K562 (cell line): ENCODE measurements around the gene PSMD13. TPM values are rescaled to one million over a fixed set of nuclear protein-coding genes. Genes with fewer than 3 reads are reported as not detected.

Source experiments
- ATAC-seq: fragments of 200-7000 bp; cut with Tn5 transposase; 3 replicates; pipeline ENCODE4 v1.9.1; 2020; ENCODE audit warnings: moderate library complexity
- BruUV-seq: library from RNA; stranded (reverse); fragments of 400-500 nt; replicated peaks from 2 replicates; lab custom pipeline; 2021; lab: Mats Ljungman, UMichigan
- CTCF ChIA-PET: fragments of 300-600 bp; formaldehyde crosslinking; extraction: SDS; loops from one replicate; lab custom pipeline; 2021; ENCODE audit warnings: low intra/inter-chr PET ratio; lab: Yijun Ruan, JAX
- POLR2A ChIA-PET: fragments of 300-600, 350-650 bp; sonication (Branson Sonifier 250); formaldehyde crosslinking; extraction: SDS; loops from one replicate; lab custom pipeline; 2021; ENCODE audit warnings: antibody characterized with exemption, inconsistent platforms; lab: Yijun Ruan, JAX
- DNase-seq, 4 experiments: peaks; one replicate each; pipeline versions ENCODE4 v3.0.0 to v3.0.0-alpha.2; 2011 to 2018; ENCODE audit warnings: low spot score in 3 of 4, mixed read lengths in 3 of 4; ENCODE audit errors: extremely low read depth in 1 of 4
- FAIRE-seq: peaks from 2 replicates; lab custom pipeline; 2011; peaks lifted over from hg19 to GRCh38; lab: Jason Lieb, UNC
- H2AFZ ChIP-seq: 2 replicates; pipeline ENCODE4 v1.6.0; 2011; ENCODE audit warnings: low read depth, low read length, control low read depth, inconsistent platforms
- H3K27ac ChIP-seq: fragments of 200-600 bp; 3 replicates; pipeline ENCODE4 v1.8.0; 2011; ENCODE audit warnings: low read depth, mild to moderate bottlenecking, control low read depth, inconsistent platforms, low read length, moderate library complexity, mixed read lengths; ENCODE audit errors: extremely low read depth
- H3K27me3 ChIP-seq, 2 experiments: fragments of 300-600 bp in 1 of 2; 2 replicates in 1 of 2; 3 replicates in 1 of 2; pipeline versions ENCODE4 v1.6.0 to v1.8.0; 2011; ENCODE audit warnings: inconsistent platforms in 2 of 2, low read length in 2 of 2, mild to moderate bottlenecking in 1 of 2, mixed read lengths in 1 of 2, moderate library complexity in 1 of 2; ENCODE audit not compliant: control insufficient read depth in 2 of 2, insufficient read depth in 2 of 2
- H3K36me3 ChIP-seq: fragments of 300-600 bp; 3 replicates; pipeline ENCODE4 v1.8.0; 2011; ENCODE audit warnings: mild to moderate bottlenecking, low read length, inconsistent platforms; ENCODE audit not compliant: control insufficient read depth, insufficient read depth
- H3K4me1 ChIP-seq, 2 experiments: fragments of 200-600 bp in 1 of 2; replicated peaks in 1 of 2; 2 replicates in 1 of 2; 3 replicates in 1 of 2; pipeline versions ENCODE4 v1.5.1 to v1.8.0; 2011; ENCODE audit warnings: inconsistent platforms in 2 of 2, low read length in 2 of 2, mild to moderate bottlenecking in 1 of 2, mixed read lengths in 1 of 2, moderate library complexity in 1 of 2; ENCODE audit not compliant: control insufficient read depth in 2 of 2, insufficient read depth in 2 of 2
- H3K4me2 ChIP-seq: 2 replicates; pipeline ENCODE4 v1.6.1; 2011; ENCODE audit warnings: low read length, control low read depth, inconsistent platforms, mixed read lengths; ENCODE audit not compliant: insufficient read depth
- H3K4me3 ChIP-seq: fragments of 200-600 bp; sonication (generic), shearing (Covaris generic); 2 replicates; pipeline ENCODE4 v1.5.1; 2016; ENCODE audit warnings: control low read depth, inconsistent platforms
- H3K79me2 ChIP-seq: fragments of 200-600 bp; 3 replicates; pipeline ENCODE4 v1.8.0; 2011; ENCODE audit warnings: low read length, inconsistent platforms; ENCODE audit not compliant: control insufficient read depth, insufficient read depth
- H3K9ac ChIP-seq, 2 experiments: 2 replicates each; pipeline versions ENCODE4 v1.6.0 to v1.6.1; 2011; ENCODE audit warnings: low read depth in 2 of 2, low read length in 2 of 2, control low read depth in 1 of 2, inconsistent platforms in 1 of 2, mild to moderate bottlenecking in 1 of 2, mixed read lengths in 1 of 2; ENCODE audit not compliant: insufficient read depth in 1 of 2
- H3K9me1 ChIP-seq: one replicate; pipeline ENCODE4 v1.6.0; 2011; ENCODE audit warnings: inconsistent platforms, mild to moderate bottlenecking, low read length, moderate library complexity; ENCODE audit not compliant: control insufficient read depth, insufficient read depth
- H3K9me3 ChIP-seq: replicated peaks from 2 replicates; pipeline ENCODE4 v1.5.1; 2011; ENCODE audit warnings: low read depth, low read length, inconsistent platforms; ENCODE audit not compliant: control insufficient read depth, insufficient read depth
- H4K20me1 ChIP-seq: replicated peaks from 2 replicates; pipeline ENCODE4 v1.6.1; 2011; ENCODE audit warnings: low read length, inconsistent platforms, mixed read lengths; ENCODE audit not compliant: control insufficient read depth, insufficient read depth
- BHLHE40 ChIP-seq: IDR thresholded peaks from 2 replicates; pipeline ENCODE4 v1.6.1; 2011; ENCODE audit warnings: low read length, improper control_type of control experiment
- CAMTA2 ChIP-seq: fragments of 250-450 bp; sonication (Bioruptor Pico); conservative IDR thresholded peaks from 2 replicates; pipeline ENCODE4 v1.5.1; 2022
- CCNT2 ChIP-seq: IDR thresholded peaks from 2 replicates; pipeline ENCODE4 v1.6.1; 2011; ENCODE audit warnings: borderline replicate concordance, low read depth, mild to moderate bottlenecking, moderate library complexity, mixed read lengths, low read length; ENCODE audit not compliant: insufficient read length; ENCODE audit errors: extremely low read depth
- FOXJ3 ChIP-seq: sonication (generic); formaldehyde crosslinking; IDR thresholded peaks from 2 replicates; pipeline ENCODE4 v1.4.0; 2020; ENCODE audit warnings: mild to moderate bottlenecking, missing genetic modification reagents
- GTF2F1 ChIP-seq: IDR thresholded peaks from 2 replicates; pipeline ENCODE4 v1.6.1; 2011; ENCODE audit warnings: low read depth, low read length, improper control_type of control experiment
- KHSRP ChIP-seq: fragments of 450-650 bp; IDR thresholded peaks from 2 replicates; pipeline ENCODE4 v1.6.1; 2017
- PKNOX1 ChIP-seq: fragments of 450-650 bp; IDR thresholded peaks from 2 replicates; pipeline ENCODE4 v1.6.1; 2016
- RBM39 ChIP-seq: fragments of 200-400 bp; formaldehyde crosslinking; optimal IDR thresholded peaks from 2 replicates; pipeline ENCODE3; 2018; ENCODE audit warnings: low read depth, low read length
- RNF2 ChIP-seq: sonication (generic); IDR thresholded peaks from 2 replicates; pipeline ENCODE4 v1.6.1; 2016
- SIRT6 ChIP-seq: IDR thresholded peaks from one replicate; pipeline ENCODE4 v1.6.1; 2012; ENCODE audit warnings: low read depth, mild to moderate bottlenecking, control low read depth, inconsistent platforms, low read length, moderate library complexity
- SMARCA4 ChIP-seq: fragments of 450-650 bp; IDR thresholded peaks from 2 replicates; pipeline ENCODE4 v1.6.1; 2016
- TOE1 ChIP-seq, 2 experiments: fragments of 450-650 bp in 1 of 2; sonication (generic) in 1 of 2; formaldehyde crosslinking in 1 of 2; IDR thresholded peaks; 2 replicates each; pipeline versions ENCODE4 v1.7.1 to v1.8.0; 2016 to 2022; ENCODE audit warnings: borderline replicate concordance in 2 of 2, mild to moderate bottlenecking in 2 of 2, antibody characterized with exemption in 1 of 2, inconsistent platforms in 1 of 2, low read depth in 1 of 2, missing genetic modification reagents in 1 of 2, moderate library complexity in 1 of 2
- ZC3H8 ChIP-seq: fragments of 450-650 bp; IDR thresholded peaks from 2 replicates; pipeline ENCODE4 v1.6.1; 2017
- ZNF586 ChIP-seq: fragments of 450-650 bp; formaldehyde crosslinking; conservative IDR thresholded peaks from 2 replicates; pipeline ENCODE4 v1.4.0; 2020; ENCODE audit warnings: mild to moderate bottlenecking, moderate library complexity
- WGBS: fragments of 100-300 bp; shearing (Covaris generic); methylation state at CpG from one replicate; pipeline ENCODE4 v1.1.6; 2016; ENCODE audit warnings: low coverage, mixed read lengths; ENCODE audit not compliant: insufficient coverage; ENCODE audit errors: missing lambda C conversion rate; 5-methylcytosine and 5-hydroxymethylcytosine counted together
- in situ Hi-C: fragments of 300-500 bp; cut with MboI; formaldehyde crosslinking; loops from 4 replicates; pipeline ENCODE4 v1.15.0; 2018; ENCODE audit warnings: inconsistent platforms, mixed read lengths
- intact Hi-C: fragments of 100-400 bp; cut with micrococcal nuclease; formaldehyde crosslinking; loops from 2 replicates; pipeline ENCODE4 v1.14.2; 2022
- polyA plus RNA-seq, 8 experiments: library from polyadenylated mRNA; depleted of rRNA in 4 of 8; stranded (reverse) in 5 of 8; unstranded in 3 of 8; fragments of >200 nt; fragmentation: Nextera tagmentation in 2 of 8; fragmentation: Illumina TruSeq in 1 of 8; extraction: Ambion mirVana in 2 of 8; extraction: Trizol in 1 of 8; gene quantifications; 2 replicates each; pipeline versions ENCODE4 v1.2.1 to v1.2.3, GENCODE V29; 2011 to 2014; ENCODE audit warnings: inconsistent platforms in 1 of 8, missing spikeins in 1 of 8
- total RNA-seq, 7 experiments: library from RNA; depleted of rRNA in 6 of 7; stranded (reverse); fragments of >200 nt in 6 of 7; fragmentation: Illumina TruSeq in 2 of 7; extraction: Trizol in 2 of 7; gene quantifications; 2 replicates each; pipeline versions ENCODE4 v1.2.1 to v1.2.3, GENCODE V29; 2011 to 2021; ENCODE audit warnings: low replicate concordance in 1 of 7

Gene PSMD13
- total and polyA plus RNA-seq, 9 of the 15 experiments (the other 6 are each of a cell fraction or from before 2014, with no cell fraction given), result 185 to 383 (median 267) TPM

GRCh38 chr11:282630-283360 is 46.0 kb downstream of the PSMD13 start:
- no peaks in the 10 kb centered on the region for H3K9me1 ChIP-seq
- FAIRE-seq (no peak), ATAC-seq (no peak), DNase-seq (no peak)
- ChIA-PET CTCF (no interaction called here), POLR2A (interaction anchor here (1.0 to 1.4 kb wide), 5 partner anchors 10 to 76 kb away, joined by 3 to 5 read pairs (median 3); partner anchors contain the start of genes BET1L and RIC8A)
- peaks cover 3% of the 10 kb centered on the region; the same call in 1 of the 3 replicates for H3K36me3 ChIP-seq
- TF ChIP-seq SMARCA4 (no peak), BHLHE40 (peak; percentile 45; the same call in 1 of the 2 replicates)
- H3K4me3 ChIP-seq, result no peak overlapping the region
- H3K4me2 ChIP-seq, result no peak overlapping the region
- H3K27me3 ChIP-seq, result no peaks in the 10 kb centered on the region
- no TSS peak for BruUV-seq
- no peaks in the 10 kb centered on the region; the same call in 1 of the 2 replicates for H3K9me3 ChIP-seq
- H2AFZ ChIP-seq, result no peak overlapping the region
- H3K4me1 ChIP-seq, result peaks cover 19 to 71% of the 10 kb centered on the region in 2 experiments
- intact Hi-C loops, result no loop called here
- WGBS, result 54% methylated on average over 11 of the region's 13 CpGs
- no peaks in the 10 kb centered on the region for H4K20me1 ChIP-seq
- 0 out of 3 replicates have a peak overlapping the region, but pooled peaks have one; percentile 36 for H3K27ac ChIP-seq
- peak overlapping the region in 1 of 2 experiments; percentile 75; a peak in 2 of 4 replicates for H3K9ac ChIP-seq
- in situ Hi-C loops, result no loop called here
- peaks cover 9% of the 10 kb centered on the region for H3K79me2 ChIP-seq

GRCh38 chr11:283405-284104 is 46.8 kb downstream of the PSMD13 start:
- ChIA-PET CTCF (no interaction called here), POLR2A (interaction anchor here (0.6 to 1.4 kb wide), 5 partner anchors 11 to 77 kb away, joined by 3 to 5 read pairs (median 3); partner anchors contain the start of genes BET1L and RIC8A)
- peaks cover 13 to 71% of the 10 kb centered on the region in 2 experiments; a peak in 4 of 5 replicates for H3K4me1 ChIP-seq
- no peak overlapping the region for H3K9ac ChIP-seq
- H3K9me3 ChIP-seq, result no peaks in the 10 kb centered on the region; the same call in 1 of the 2 replicates
- H3K79me2 ChIP-seq, result peaks cover 16% of the 10 kb centered on the region
- in situ Hi-C loops, result no loop called here
- no peaks in the 10 kb centered on the region for H3K27me3 ChIP-seq
- no peaks in the 10 kb centered on the region for H3K9me1 ChIP-seq
- H3K27ac ChIP-seq, result no peak overlapping the region
- no TSS peak for BruUV-seq
- H2AFZ ChIP-seq, result no peak overlapping the region
- no peak for FAIRE-seq
- intact Hi-C loops, result no loop called here
- DNase-seq, result no peak
- no peaks in the 10 kb centered on the region for H4K20me1 ChIP-seq
- H3K36me3 ChIP-seq, result peaks cover 3% of the 10 kb centered on the region; the same call in 1 of the 3 replicates
- no peak overlapping the region for H3K4me2 ChIP-seq
- 76% methylated on average over 23 of the region's 23 CpGs for WGBS
- H3K4me3 ChIP-seq, result no peak overlapping the region
- ATAC-seq, result no peak
- TF ChIP-seq CCNT2 (no peak), CAMTA2 (CRISPR knock-in tag) (no peak), KHSRP (no peak), RBM39 (no peak), TOE1 (IDR thresholded peaks at IDR 0.05; ENCODE audit: borderline replicate concordance) (no peak), TOE1 (CRISPR knock-in tag; IDR thresholded peaks at IDR 0.05; ENCODE audit: borderline replicate concordance, low read depth) (no peak), SIRT6 (no peak), PKNOX1 (no peak), ZNF586 (CRISPR knock-in tag) (no peak), ZC3H8 (no peak), GTF2F1 (no peak), FOXJ3 (CRISPR knock-in tag) (no peak), RNF2 (no peak)
